ENCODE results near the gene UBE2Q2. TPM values are rescaled to one million over a fixed set of nuclear protein-coding genes. Genes with fewer than 3 reads are reported as not detected.

UBE2Q2 gene
- total RNA-seq, 1 donor from 2014 or later: 21.6 TPM

- no peak overlapping the region for H3K4me3 ChIP-seq
- peaks cover 10% of the 10 kb centered on the region for H3K4me1 ChIP-seq
- intact Hi-C loops (cut with DNase I): no loop called here
- TF ChIP-seq POLR2A (IDR thresholded peaks at IDR 0.05): no peak
- no peaks in the 10 kb centered on the region for H3K36me3 ChIP-seq
- H3K27ac ChIP-seq: no peak overlapping the region
- H3K9me3 ChIP-seq: no peaks in the 10 kb centered on the region
- no peaks in the 10 kb centered on the region for H3K27me3 ChIP-seq
- no peak for DNase-seq (ENCODE audit: extremely low spot score in 2 of 2)
Observed at GRCh38 chr15:75925440-75925839, 82.2 kb downstream of the UBE2Q2 start.

GRCh38 chr15:75926931-75927330 is 83.7 kb downstream of the UBE2Q2 start:
- DNase-seq (ENCODE audit: extremely low spot score in 2 of 2): no peak
- peaks cover 0 to 7% of the 10 kb centered on the region in 2 donors for H3K36me3 ChIP-seq
- intact Hi-C loops (cut with DNase I): no loop called here
- H3K4me1 ChIP-seq: peaks cover 10% of the 10 kb centered on the region
- H3K27me3 ChIP-seq: no peaks in the 10 kb centered on the region
- TF ChIP-seq POLR2AphosphoS5 (IDR thresholded peaks at IDR 0.05; ENCODE audit: insufficient read depth in 1 of 2, low read depth in 1 of 2) (no peak), POLR2A (IDR thresholded peaks at IDR 0.05) (no peak)
- TF ChIP-seq, protein P1, sequence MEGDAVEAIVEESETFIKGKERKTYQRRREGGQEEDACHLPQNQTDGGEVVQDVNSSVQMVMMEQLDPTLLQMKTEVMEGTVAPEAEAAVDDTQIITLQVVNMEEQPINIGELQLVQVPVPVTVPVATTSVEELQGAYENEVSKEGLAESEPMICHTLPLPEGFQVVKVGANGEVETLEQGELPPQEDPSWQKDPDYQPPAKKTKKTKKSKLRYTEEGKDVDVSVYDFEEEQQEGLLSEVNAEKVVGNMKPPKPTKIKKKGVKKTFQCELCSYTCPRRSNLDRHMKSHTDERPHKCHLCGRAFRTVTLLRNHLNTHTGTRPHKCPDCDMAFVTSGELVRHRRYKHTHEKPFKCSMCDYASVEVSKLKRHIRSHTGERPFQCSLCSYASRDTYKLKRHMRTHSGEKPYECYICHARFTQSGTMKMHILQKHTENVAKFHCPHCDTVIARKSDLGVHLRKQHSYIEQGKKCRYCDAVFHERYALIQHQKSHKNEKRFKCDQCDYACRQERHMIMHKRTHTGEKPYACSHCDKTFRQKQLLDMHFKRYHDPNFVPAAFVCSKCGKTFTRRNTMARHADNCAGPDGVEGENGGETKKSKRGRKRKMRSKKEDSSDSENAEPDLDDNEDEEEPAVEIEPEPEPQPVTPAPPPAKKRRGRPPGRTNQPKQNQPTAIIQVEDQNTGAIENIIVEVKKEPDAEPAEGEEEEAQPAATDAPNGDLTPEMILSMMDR (IDR thresholded peaks at IDR 0.05): no peak
- no peak overlapping the region for H3K27ac ChIP-seq
- no peak overlapping the region for H3K4me3 ChIP-seq
- no peaks in the 10 kb centered on the region for H3K9me3 ChIP-seq

- TF ChIP-seq POLR2A (IDR thresholded peaks at IDR 0.05) (no peak), POLR2AphosphoS5 (IDR thresholded peaks at IDR 0.05; ENCODE audit: insufficient read depth in 1 of 2, low read depth in 1 of 2) (no peak)
- TF ChIP-seq, protein P1 (IDR thresholded peaks at IDR 0.05): no peak
- no peaks in the 10 kb centered on the region for H3K27me3 ChIP-seq
- DNase-seq (ENCODE audit: extremely low spot score in 2 of 2): no peak
- H3K27ac ChIP-seq: no peak overlapping the region
- no peaks in the 10 kb centered on the region for H3K9me3 ChIP-seq
- peaks cover 5% of the 10 kb centered on the region for H3K4me1 ChIP-seq
- no peak overlapping the region for H3K4me3 ChIP-seq
- H3K36me3 ChIP-seq: peaks cover 0 to 11% of the 10 kb centered on the region in 2 donors
- intact Hi-C loops (cut with DNase I): no loop called here
Observed at GRCh38 chr15:75927601-75928000, 84.4 kb downstream of the UBE2Q2 start.

GRCh38 chr15:75928680-75929608 is 85.7 kb downstream of the UBE2Q2 start:
- intact Hi-C loops (cut with DNase I): no loop called here
- Histone ChIP-seq H3K27me3 (no peaks in the 10 kb centered on the region), H3K9me3 (no peaks in the 10 kb centered on the region), H3K4me3 (no peak overlapping the region), H3K4me1 (no peaks in the 10 kb centered on the region), H3K36me3 (peaks cover 0 to 23% of the 10 kb centered on the region in 2 donors), H3K27ac (no peak overlapping the region)
- no peak for TF ChIP-seq POLR2A (IDR thresholded peaks at IDR 0.05)
- TF ChIP-seq POLR2AphosphoS5 (IDR thresholded peaks at IDR 0.05; ENCODE audit: insufficient read depth in 1 of 2, low read depth in 1 of 2): no peak
- TF ChIP-seq, protein P1 (IDR thresholded peaks at IDR 0.05): no peak
- no peak for DNase-seq (ENCODE audit: extremely low spot score in 2 of 2)

GRCh38 chr15:75929799-75930565 is 86.7 kb downstream of the UBE2Q2 start:
- no peak overlapping the region for H3K27ac ChIP-seq
- no peaks in the 10 kb centered on the region for H3K9me3 ChIP-seq
- no peaks in the 10 kb centered on the region for H3K4me1 ChIP-seq
- DNase-seq (ENCODE audit: extremely low spot score in 2 of 2): no peak
- TF ChIP-seq POLR2AphosphoS5 (IDR thresholded peaks at IDR 0.05; ENCODE audit: insufficient read depth in 1 of 2, low read depth in 1 of 2): no peak
- TF ChIP-seq, protein P1 (IDR thresholded peaks at IDR 0.05): no peak
- TF ChIP-seq POLR2A (IDR thresholded peaks at IDR 0.05): no peak
- H3K27me3 ChIP-seq: no peaks in the 10 kb centered on the region
- intact Hi-C loops (cut with DNase I): no loop called here
- no peak overlapping the region for H3K4me3 ChIP-seq
- H3K36me3 ChIP-seq: peaks cover 0 to 33% of the 10 kb centered on the region in 2 donors

Measured in vagina (tissue), 2 donors.